Colon (tissue), 2 donors: ENCODE data around the gene PPBP.
A peak's percentile ranks its signal among the peaks of the same experiment; 100 is the strongest.

ENCODE experiments used
- FAIRE-seq: peaks from 2 replicates; lab custom pipeline; 2012; peaks lifted over from hg19 to GRCh38; lab: Jason Lieb, UNC
- donor health status: control.
- donor health status: control.

Gene PPBP

DNA sequence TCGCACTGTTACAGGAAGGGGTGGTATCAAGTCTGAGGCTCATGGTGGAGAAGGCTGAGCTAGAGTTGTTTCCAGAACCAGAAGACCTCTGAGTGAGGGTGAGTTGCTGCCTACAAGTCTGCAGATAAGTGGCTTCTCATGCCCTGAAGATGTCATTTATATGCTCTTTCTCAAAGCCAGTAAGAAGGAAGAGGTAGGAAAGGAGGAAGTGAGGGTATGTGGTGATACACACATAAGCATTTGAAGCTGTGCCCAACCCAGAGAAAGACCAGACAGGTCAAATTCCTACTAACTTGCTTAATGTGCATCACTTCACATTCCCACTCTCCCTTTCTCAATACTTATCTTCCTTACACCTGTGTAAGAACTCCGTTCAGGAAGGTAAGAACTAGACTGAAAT, at the start of gene PPBP:
Gene PPBP, minus strand, starts transcription at position 130 of the 400 bp plus-strand sequence. Its CDS starts 87 bp downstream, at position 43.
- no peak for FAIRE-seq

- no peak for FAIRE-seq
These were observed 49.3 kb upstream of the PPBP start for GRCh38 chr4:74037076-74037955.

DNA sequence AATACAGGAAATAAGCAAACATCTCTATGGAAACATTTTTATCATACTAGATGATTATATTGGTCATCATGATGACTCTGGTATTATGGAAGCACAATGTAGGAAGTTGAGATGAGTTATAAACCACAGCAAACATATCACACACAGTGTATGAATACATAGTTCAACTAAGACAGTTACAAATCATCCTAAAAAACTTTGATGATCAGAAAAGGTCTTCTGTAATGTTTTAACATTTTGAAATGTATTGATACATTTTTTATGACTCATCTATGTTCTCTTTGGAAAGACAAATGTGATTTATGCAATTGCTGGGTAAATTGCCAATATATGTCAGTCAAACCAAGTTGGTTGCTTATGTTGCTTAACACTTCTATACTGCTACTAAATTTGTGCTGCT, 45.7 kb upstream of the PPBP start:
- FAIRE-seq, result no peak

GRCh38 chr4:74032064-74032463, 44.1 kb upstream of the PPBP start:
- FAIRE-seq, result peak; percentile 51

- no peak for FAIRE-seq
These were observed 43.6 kb upstream of the PPBP start for GRCh38 chr4:74031576-74031975.

DNA sequence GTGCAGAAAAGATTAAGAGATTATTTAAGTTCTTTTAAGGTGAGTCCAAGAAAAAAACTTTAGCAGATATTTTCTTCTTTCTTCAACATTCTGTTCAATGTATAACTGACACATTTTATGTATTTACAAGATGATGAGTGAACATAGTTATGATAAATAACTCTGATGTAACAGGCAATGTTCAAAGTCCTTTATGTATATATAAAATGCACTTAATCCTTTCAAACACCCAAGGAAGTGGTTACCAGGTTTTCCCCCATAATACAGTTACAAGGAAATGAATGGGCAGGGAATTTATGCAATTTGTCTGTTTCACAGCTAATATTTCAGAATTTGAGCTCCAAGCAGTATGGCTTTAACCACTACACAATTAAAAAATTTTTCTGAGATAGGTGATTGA, 42.3 kb upstream of the PPBP start:
- FAIRE-seq, result peak; percentile 70

- no peak for FAIRE-seq
These were observed 40.5 kb upstream of the PPBP start for GRCh38 chr4:74028504-74028903.

- FAIRE-seq, result no peak
These were observed 35.7 kb upstream of the PPBP start for GRCh38 chr4:74023709-74024108.

- FAIRE-seq, result no peak
These were observed 33.6 kb upstream of the PPBP start for GRCh38 chr4:74021601-74022000.

GRCh38 chr4:74018771-74019170, 30.8 kb upstream of the PPBP start:
- FAIRE-seq, result no peak

DNA sequence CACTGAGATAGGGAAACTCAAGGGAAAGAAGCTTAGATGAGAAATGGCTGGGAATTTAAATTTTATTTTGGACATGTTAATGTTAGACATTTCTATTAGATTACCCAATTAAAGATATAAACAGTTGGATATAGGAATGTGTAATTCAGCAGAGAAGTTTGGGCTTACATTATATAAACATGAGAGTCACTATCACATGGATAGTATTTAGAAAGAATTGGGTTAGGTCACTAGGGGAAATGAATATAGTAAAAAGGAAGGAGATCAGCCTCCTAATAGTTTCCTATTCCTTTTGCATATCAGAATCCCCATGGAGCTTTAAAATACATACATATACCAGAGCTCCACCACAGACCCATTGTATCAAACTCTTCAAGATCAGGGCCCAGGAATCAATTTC, 30.1 kb upstream of the PPBP start:
- no peak for FAIRE-seq

DNA sequence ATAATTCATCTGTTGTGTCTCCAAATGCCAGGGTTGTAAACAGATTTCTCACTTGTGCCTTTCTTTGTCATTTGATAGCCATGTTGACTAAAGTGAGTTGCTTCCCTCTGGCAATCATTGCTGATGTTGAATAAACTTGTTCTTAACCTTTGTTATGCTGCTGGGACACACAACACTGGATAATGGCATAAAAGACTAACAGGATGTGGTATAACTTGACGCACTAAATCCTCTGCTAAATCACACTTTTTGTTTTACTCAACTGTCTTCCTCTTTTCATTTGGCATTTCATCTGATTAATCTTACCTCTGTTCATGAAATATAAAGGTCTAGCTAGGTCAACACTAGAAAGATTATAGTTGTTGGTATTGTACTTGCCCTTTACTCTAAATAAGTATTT, 28.1 kb upstream of the PPBP start:
- FAIRE-seq, result no peak

DNA sequence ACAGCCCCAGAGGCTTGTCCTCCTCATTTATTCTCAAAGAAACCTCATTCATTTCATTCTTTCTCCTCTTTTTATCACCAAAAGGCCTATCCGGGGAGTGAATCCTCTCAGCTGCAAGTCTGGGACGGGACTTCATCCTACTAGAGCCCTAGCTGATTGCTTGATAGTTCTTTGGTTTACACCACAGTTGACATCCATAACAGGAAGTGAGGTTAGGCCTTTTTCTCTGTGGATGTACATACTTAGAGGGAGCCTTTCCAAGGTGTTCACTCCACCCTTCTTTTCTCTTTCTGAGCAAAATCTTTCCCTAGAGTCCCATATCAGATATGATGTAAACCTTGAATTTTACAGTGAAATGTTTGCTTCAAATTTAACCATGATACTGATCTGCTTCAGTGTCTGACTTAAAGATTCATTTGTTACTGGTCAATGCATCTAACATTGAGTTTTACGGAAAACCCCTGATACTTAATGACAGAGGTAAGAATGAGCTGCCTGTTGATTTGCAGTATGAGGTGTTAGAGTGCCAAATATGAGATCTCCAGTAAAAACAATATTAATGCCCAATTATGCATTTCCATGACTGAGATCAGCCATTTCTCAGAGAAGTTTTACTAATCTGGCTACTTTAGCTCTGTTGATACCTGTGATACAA, 27.3 kb upstream of the PPBP start:
- no peak for FAIRE-seq

GRCh38 chr4:74014332-74014731, 26.3 kb upstream of the PPBP start:
- no peak for FAIRE-seq

- FAIRE-seq, result no peak
These were observed 25.3 kb upstream of the PPBP start for GRCh38 chr4:74013264-74013663.

DNA sequence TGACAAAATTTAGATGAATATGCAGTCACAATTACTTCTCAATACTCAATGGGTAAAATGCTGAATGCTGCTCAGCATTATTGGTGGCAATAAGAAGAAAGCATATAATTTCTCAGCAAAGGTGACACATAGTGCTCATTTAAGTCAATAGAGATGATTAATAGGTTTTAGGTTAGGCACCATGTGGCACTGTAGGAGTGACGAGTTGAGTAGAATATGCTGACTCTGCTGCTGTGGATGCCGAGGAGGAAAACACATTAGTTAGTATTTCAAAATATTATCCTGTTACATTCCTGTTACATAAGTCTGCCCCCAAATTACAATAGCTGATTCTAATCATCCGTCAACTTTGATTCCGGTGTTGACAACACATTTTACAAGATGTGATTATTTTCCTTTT, 24.1 kb upstream of the PPBP start:
- no peak for FAIRE-seq

DNA sequence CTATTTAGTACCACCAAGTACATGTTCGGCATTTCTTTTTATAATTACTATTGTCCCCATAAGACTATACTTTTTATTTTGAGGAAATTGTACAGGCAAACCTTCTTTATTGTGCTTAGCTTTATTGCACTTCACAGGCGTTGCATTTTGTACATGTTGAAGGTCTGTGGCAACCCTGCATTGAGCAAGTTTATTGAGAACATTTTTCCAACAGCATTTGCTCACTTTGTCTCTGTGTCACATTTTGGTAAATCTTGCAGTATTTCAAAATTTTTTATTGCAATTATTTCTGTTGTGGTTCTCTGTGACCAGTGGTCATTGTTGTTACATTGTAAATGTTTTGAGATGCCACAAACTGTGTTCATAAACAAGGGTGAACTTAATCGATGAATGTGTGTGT, 21.3 kb upstream of the PPBP start:
- FAIRE-seq, result no peak

- FAIRE-seq, result no peak
These were observed 18.1 kb upstream of the PPBP start for GRCh38 chr4:74006009-74006476.

GRCh38 chr4:74005528-74005927, 17.5 kb upstream of the PPBP start:
- FAIRE-seq, result no peak

GRCh38 chr4:74004668-74005067, 16.7 kb upstream of the PPBP start:
- FAIRE-seq, result no peak

- no peak for FAIRE-seq
These were observed 12.3 kb upstream of the PPBP start for GRCh38 chr4:74000301-74000700.

GRCh38 chr4:73998040-73999011, 10.3 kb upstream of the PPBP start, which contains the start of gene CXCL5:
TSS of gene CXCL5 (minus strand) at chr4:73998677. CDS start at chr4:73998581, 96 bp downstream.
- no peak for FAIRE-seq
